K562 (cell line): ENCODE results near the gene AGPAT3. TPM values are rescaled to one million over a fixed set of nuclear protein-coding genes. Genes with fewer than 3 reads are reported as not detected.

ENCODE experiments used
- CHD2 ChIP-seq: IDR thresholded peaks from 2 replicates; pipeline ENCODE4 v1.6.1; 2011; ENCODE audit warnings: low read depth, low read length
- CHD7 ChIP-seq: fragments of 200-600 bp; sonication (generic); IDR thresholded peaks from one replicate; pipeline ENCODE4 v1.6.1; 2012; ENCODE audit warnings: mild to moderate bottlenecking, low read depth, low read length, inconsistent platforms
- PML ChIP-seq: IDR thresholded peaks from 2 replicates; pipeline ENCODE4 v1.6.1; 2012; ENCODE audit warnings: low read length, inconsistent platforms
- POLR2AphosphoS5 ChIP-seq: IDR thresholded peaks from 2 replicates; pipeline ENCODE4 v1.6.1; 2011; ENCODE audit warnings: mild to moderate bottlenecking, low read depth, low read length, moderate library complexity; ENCODE audit not compliant: control insufficient read depth, insufficient read depth
- SETDB1 ChIP-seq: IDR thresholded peaks from one replicate; pipeline ENCODE4 v1.6.1; 2012; ENCODE audit warnings: low read length, control low read depth, inconsistent platforms
- SMAD4 ChIP-seq: fragments of 250-450 bp; sonication (Bioruptor Pico); conservative IDR thresholded peaks from 2 replicates; pipeline ENCODE4 v1.8.0; 2021; ENCODE audit warnings: inconsistent platforms, mild to moderate bottlenecking, moderate library complexity
- TAF7 ChIP-seq: fragments of 450-650 bp; IDR thresholded peaks from 2 replicates; pipeline ENCODE4 v1.6.1; 2016; ENCODE audit warnings: missing genetic modification characterization, missing compliant biosample characterization
- WHSC1 ChIP-seq: IDR thresholded peaks from one replicate; pipeline ENCODE4 v1.6.1; 2012; ENCODE audit warnings: low read length, control low read depth, inconsistent platforms
- ZBTB2 ChIP-seq: fragments of 450-650 bp; IDR thresholded peaks from 2 replicates; pipeline ENCODE4 v1.6.1; 2016; ENCODE audit warnings: antibody characterized with exemption
- ZNF277 ChIP-seq: fragments of 250-450 bp; sonication (Bioruptor Pico); IDR thresholded peaks from 2 replicates; pipeline ENCODE4 v1.8.0; 2022; ENCODE audit warnings: inconsistent platforms, mild to moderate bottlenecking, moderate library complexity, borderline replicate concordance
- polyA plus RNA-seq, 8 experiments: library from polyadenylated mRNA; depleted of rRNA in 4 of 8; stranded (reverse) in 5 of 8; unstranded in 3 of 8; fragments of >200 nt; fragmentation: Nextera tagmentation in 2 of 8; fragmentation: Illumina TruSeq in 1 of 8; extraction: Ambion mirVana in 2 of 8; extraction: Trizol in 1 of 8; gene quantifications; 2 replicates each; pipeline versions ENCODE4 v1.2.1 to v1.2.3, GENCODE V29; 2011 to 2014; ENCODE audit warnings: inconsistent platforms in 1 of 8, missing spikeins in 1 of 8
- total RNA-seq, 7 experiments: library from RNA; depleted of rRNA in 6 of 7; stranded (reverse); fragments of >200 nt in 6 of 7; fragmentation: Illumina TruSeq in 2 of 7; extraction: Trizol in 2 of 7; gene quantifications; 2 replicates each; pipeline versions ENCODE4 v1.2.1 to v1.2.3, GENCODE V29; 2011 to 2021; ENCODE audit warnings: low replicate concordance in 1 of 7

Gene AGPAT3
- total and polyA plus RNA-seq, 9 of the 15 experiments (the other 6 are each of a cell fraction or from before 2014, with no cell fraction given), result 1.5 to 88.4 (median 35.7) TPM

GRCh38 chr21:43854773-43855633 is 10.0 kb upstream of the AGPAT3 start (continued):
- TF ChIP-seq ZBTB2 (peak; percentile 20; the same call in 1 of the 2 replicates), POLR2AphosphoS5 (peak; percentile 77), CHD2 (peak; percentile 86), PML (peak; percentile 50; the same call in 1 of the 2 replicates), WHSC1 (no peak), ZNF277 (CRISPR knock-in tag) (no peak), SETDB1 (no peak), SMAD4 (CRISPR knock-in tag) (peak; percentile 85; the same call in 1 of the 2 replicates), CHD7 (no peak), TAF7 (tag) (peak; percentile 44; the same call in 1 of the 2 replicates)
